Measurements from ENCODE around the gene CBFB. TPM values are rescaled to one million over a fixed set of nuclear protein-coding genes. Genes with fewer than 3 reads are reported as not detected.

Gene CBFB
- total and polyA plus RNA-seq, 2 of the 13 experiments (the other 11 are each of a cell fraction or from before 2014, with no cell fraction given), result 22.1 to 70.8 TPM

DNA sequence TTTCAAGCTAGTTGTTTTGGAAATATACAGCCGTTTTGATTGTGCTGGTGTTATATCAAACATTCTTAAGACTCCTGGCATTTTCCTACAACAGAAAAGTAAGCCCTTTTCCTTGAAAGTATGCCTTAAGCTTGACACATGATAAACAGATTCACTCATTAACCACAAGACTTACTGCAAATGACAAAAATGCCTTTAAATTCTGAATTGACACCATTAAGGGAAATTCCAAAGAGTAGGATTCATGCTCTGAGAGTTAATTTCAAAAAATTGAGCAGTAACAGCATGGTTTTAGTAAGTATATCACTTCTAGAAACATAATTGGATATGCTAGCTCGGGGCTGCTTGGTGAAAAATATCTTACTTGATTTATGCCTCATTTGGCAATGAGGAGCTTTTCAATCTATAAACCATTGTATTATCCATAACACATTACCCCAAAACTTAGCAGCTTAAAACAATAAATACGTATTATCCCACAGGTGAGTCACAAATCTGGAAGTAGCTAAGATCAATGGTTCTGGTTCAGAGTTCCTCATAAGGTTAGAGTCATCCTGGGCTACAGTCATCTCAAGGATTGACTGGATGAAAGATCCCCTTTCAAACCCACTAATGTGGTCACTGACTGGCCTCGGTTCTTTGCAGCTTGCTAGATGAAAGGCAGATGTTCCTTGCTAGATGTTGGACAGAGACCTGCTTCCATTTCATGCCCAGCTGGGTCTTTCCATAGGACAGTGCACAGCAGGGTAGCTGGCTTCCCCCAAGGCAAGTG lies 72.5 kb downstream of the CBFB start:
- no peaks in the 10 kb centered on the region for H4K20me1 ChIP-seq (ENCODE audit: insufficient read depth, low read length)
- in situ Hi-C loops (cut with HindIII; ENCODE audit: extremely low pct_ligation_motif_present, low pct_unique_long_range_greater_than_20kb), result no loop called here
- BruUV-seq (replicated peaks), result no TSS peak
- ChIA-PET CTCF (ENCODE audit: low intra/inter-chr PET ratio, low total read pairs) (interaction anchor here (1.6 to 1.8 kb wide), 2 partner anchors 84 to 124 kb away, joined by 12 read pairs; no protein-coding TSS in a partner anchor), POLR2A (interaction anchor here (1.1 to 2.4 kb wide), 2 partner anchors 10 to 71 kb away, joined by 3 to 9 read pairs; no protein-coding TSS in a partner anchor)
- no peak overlapping the region for H3K9ac ChIP-seq (ENCODE audit: insufficient read depth, low read depth, low read length)
- no peaks in the 10 kb centered on the region for H3K9me3 ChIP-seq (ENCODE audit: low read length)
- WGBS (ENCODE audit: low lambda C conversion rate), result 89% methylated on average over 4 of the region's 4 CpGs
- DNase-seq (ENCODE audit: low spot score) (no peak), FAIRE-seq (peak; percentile 18), ATAC-seq (no peak)
- intact Hi-C loops (cut with micrococcal nuclease; ENCODE audit: unreplicated experiment), result loop anchor here (1.0 kb wide), 2 partner anchors 83 to 124 kb away; no protein-coding TSS in a partner anchor
- no peak overlapping the region for H3K4me2 ChIP-seq (ENCODE audit: low read depth, low read length)
- TF ChIP-seq ZFP1 (CRISPR knock-in tag; IDR thresholded peaks at IDR 0.05) (no peak), RBM22 (optimal IDR thresholded peaks at IDR 0.05; ENCODE audit: low read length) (peak; percentile 13)
- H2AFZ ChIP-seq (ENCODE audit: low read length), result no peak overlapping the region
- no peaks in the 10 kb centered on the region for H3K79me2 ChIP-seq (ENCODE audit: insufficient read depth, low read length)
- no peaks in the 10 kb centered on the region for H3K27me3 ChIP-seq (ENCODE audit: control insufficient read depth in 1 of 2, insufficient read depth in 2 of 2, low read length in 2 of 2)
- peaks cover 4% of the 10 kb centered on the region; the same call in 1 of the 2 replicates for H3K4me1 ChIP-seq (ENCODE audit: insufficient read depth, low read length)
- no peak overlapping the region for H3K4me3 ChIP-seq (replicated peaks in 1 of 3; ENCODE audit: insufficient read depth in 1 of 3, low read depth in 2 of 3, low read length in 3 of 3)
- H3K27ac ChIP-seq (ENCODE audit: extremely low read length, insufficient read depth, low read length), result no peak overlapping the region
- peaks cover 9 to 19% of the 10 kb centered on the region in 2 experiments; a peak in 4 of 5 replicates for H3K36me3 ChIP-seq (replicated peaks in 1 of 2; ENCODE audit: control insufficient read depth in 1 of 2, insufficient read depth in 2 of 2, low read length in 2 of 2)

DNA sequence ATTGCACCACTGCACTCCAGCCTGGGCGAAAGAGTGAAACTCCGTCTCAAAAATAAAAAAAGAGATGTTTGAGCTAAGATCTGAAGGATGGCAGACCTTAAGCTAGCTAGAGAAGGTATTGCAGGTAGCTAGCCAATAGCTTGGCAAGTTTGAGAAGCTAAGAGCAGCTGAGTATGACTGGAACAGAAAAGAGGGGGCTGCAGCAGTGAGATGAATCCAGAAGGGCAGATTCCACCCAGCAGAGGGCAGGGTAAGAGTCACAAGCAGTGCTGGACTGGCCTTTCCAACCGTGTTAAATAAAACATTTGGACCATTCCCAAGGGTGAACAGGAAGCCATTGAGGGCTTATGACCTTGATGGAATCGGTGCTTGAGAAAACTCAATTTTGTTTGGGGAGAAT lies 75.1 kb downstream of the CBFB start:
- H3K4me1 ChIP-seq (ENCODE audit: insufficient read depth, low read length), result peaks cover 10% of the 10 kb centered on the region
- FAIRE-seq (peak; percentile 90), ATAC-seq (peak; percentile 92), DNase-seq (ENCODE audit: low spot score) (peak; percentile 68)
- intact Hi-C loops (cut with micrococcal nuclease; ENCODE audit: unreplicated experiment), result no loop called here
- H3K4me2 ChIP-seq (ENCODE audit: low read depth, low read length), result no peak overlapping the region
- H3K79me2 ChIP-seq (ENCODE audit: insufficient read depth, low read length), result no peaks in the 10 kb centered on the region
- H2AFZ ChIP-seq (ENCODE audit: low read length), result no peak overlapping the region
- H3K9me3 ChIP-seq (ENCODE audit: low read length), result no peaks in the 10 kb centered on the region
- H3K36me3 ChIP-seq (replicated peaks in 1 of 2; ENCODE audit: control insufficient read depth in 1 of 2, insufficient read depth in 2 of 2, low read length in 2 of 2), result peaks cover 7 to 8% of the 10 kb centered on the region in 2 experiments; a peak in 4 of 5 replicates
- POLR2A ChIA-PET, result interaction anchor here (0.8 to 2.4 kb wide), 6 partner anchors 11 to 86 kb away, joined by 3 to 8 read pairs (median 5); partner anchors contain the start of gene B3GNT9
- no TSS peak for BruUV-seq (replicated peaks)
- H3K27me3 ChIP-seq (ENCODE audit: control insufficient read depth in 1 of 2, insufficient read depth in 2 of 2, low read length in 2 of 2), result no peaks in the 10 kb centered on the region
- in situ Hi-C loops (cut with HindIII; ENCODE audit: extremely low pct_ligation_motif_present, low pct_unique_long_range_greater_than_20kb), result no loop called here
- no peak overlapping the region for H3K27ac ChIP-seq (ENCODE audit: extremely low read length, insufficient read depth, low read length)
- H3K4me3 ChIP-seq (replicated peaks in 1 of 3; ENCODE audit: insufficient read depth in 1 of 3, low read depth in 2 of 3, low read length in 3 of 3), result no peak overlapping the region
- no peaks in the 10 kb centered on the region for H4K20me1 ChIP-seq (ENCODE audit: insufficient read depth, low read length)
- 44% methylated on average over 4 of the region's 4 CpGs for WGBS (ENCODE audit: low lambda C conversion rate)
- CTCF ChIA-PET (ENCODE audit: low intra/inter-chr PET ratio, low total read pairs), result interaction anchor here (1.2 to 2.4 kb wide), 4 partner anchors 51 to 143 kb away, joined by 3 to 20 read pairs (median 4); partner anchors contain the start of gene CES3
- H3K9ac ChIP-seq (ENCODE audit: insufficient read depth, low read depth, low read length), result no peak overlapping the region
- TF ChIP-seq RARA (CRISPR knock-in tag; IDR thresholded peaks at IDR 0.05) (0 out of 2 replicates have a peak, but pooled peaks have one; percentile 23), RCOR2 (CRISPR knock-in tag; IDR thresholded peaks at IDR 0.05) (no peak), KDM2A (CRISPR knock-in tag; IDR thresholded peaks at IDR 0.05; ENCODE audit: borderline replicate concordance, low read depth) (0 out of 2 replicates have a peak, but pooled peaks have one; percentile 49), ZNF616 (CRISPR knock-in tag; IDR thresholded peaks at IDR 0.05; ENCODE audit: low read depth) (0 out of 2 replicates have a peak, but pooled peaks have one; percentile 30), ZNF577 (CRISPR knock-in tag; IDR thresholded peaks at IDR 0.05; ENCODE audit: borderline replicate concordance, low read depth) (no peak), XRCC5 (optimal IDR thresholded peaks at IDR 0.05; ENCODE audit: low read length) (peak; percentile 54), ZNF772 (CRISPR knock-in tag; IDR thresholded peaks at IDR 0.05) (no peak), POLR2AphosphoS5 (IDR thresholded peaks at IDR 0.05; ENCODE audit: low read depth, low read length) (peak; percentile 18; the same call in 1 of the 2 replicates), EHMT2 (IDR thresholded peaks at IDR 0.05; ENCODE audit: borderline replicate concordance, low read depth, low read length) (no peak)
- TF ChIP-seq, protein P1, sequence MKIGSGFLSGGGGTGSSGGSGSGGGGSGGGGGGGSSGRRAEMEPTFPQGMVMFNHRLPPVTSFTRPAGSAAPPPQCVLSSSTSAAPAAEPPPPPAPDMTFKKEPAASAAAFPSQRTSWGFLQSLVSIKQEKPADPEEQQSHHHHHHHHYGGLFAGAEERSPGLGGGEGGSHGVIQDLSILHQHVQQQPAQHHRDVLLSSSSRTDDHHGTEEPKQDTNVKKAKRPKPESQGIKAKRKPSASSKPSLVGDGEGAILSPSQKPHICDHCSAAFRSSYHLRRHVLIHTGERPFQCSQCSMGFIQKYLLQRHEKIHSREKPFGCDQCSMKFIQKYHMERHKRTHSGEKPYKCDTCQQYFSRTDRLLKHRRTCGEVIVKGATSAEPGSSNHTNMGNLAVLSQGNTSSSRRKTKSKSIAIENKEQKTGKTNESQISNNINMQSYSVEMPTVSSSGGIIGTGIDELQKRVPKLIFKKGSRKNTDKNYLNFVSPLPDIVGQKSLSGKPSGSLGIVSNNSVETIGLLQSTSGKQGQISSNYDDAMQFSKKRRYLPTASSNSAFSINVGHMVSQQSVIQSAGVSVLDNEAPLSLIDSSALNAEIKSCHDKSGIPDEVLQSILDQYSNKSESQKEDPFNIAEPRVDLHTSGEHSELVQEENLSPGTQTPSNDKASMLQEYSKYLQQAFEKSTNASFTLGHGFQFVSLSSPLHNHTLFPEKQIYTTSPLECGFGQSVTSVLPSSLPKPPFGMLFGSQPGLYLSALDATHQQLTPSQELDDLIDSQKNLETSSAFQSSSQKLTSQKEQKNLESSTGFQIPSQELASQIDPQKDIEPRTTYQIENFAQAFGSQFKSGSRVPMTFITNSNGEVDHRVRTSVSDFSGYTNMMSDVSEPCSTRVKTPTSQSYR (CRISPR knock-in tag; IDR thresholded peaks at IDR 0.05; ENCODE audit: borderline replicate concordance), result 0 out of 2 replicates have a peak, but pooled peaks have one; percentile 16
- TF ChIP-seq, protein P2, sequence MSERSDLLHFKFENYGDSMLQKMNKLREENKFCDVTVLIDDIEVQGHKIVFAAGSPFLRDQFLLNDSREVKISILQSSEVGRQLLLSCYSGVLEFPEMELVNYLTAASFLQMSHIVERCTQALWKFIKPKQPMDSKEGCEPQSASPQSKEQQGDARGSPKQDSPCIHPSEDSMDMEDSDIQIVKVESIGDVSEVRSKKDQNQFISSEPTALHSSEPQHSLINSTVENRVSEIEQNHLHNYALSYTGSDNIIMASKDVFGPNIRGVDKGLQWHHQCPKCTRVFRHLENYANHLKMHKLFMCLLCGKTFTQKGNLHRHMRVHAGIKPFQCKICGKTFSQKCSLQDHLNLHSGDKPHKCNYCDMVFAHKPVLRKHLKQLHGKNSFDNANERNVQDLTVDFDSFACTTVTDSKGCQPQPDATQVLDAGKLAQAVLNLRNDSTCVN (CRISPR knock-in tag; IDR thresholded peaks at IDR 0.05; ENCODE audit: borderline replicate concordance), result no peak
